Measurements from ENCODE around the gene WFIKKN1. TPM values are rescaled to one million over a fixed set of nuclear protein-coding genes. Genes with fewer than 3 reads are reported as not detected.

Gene WFIKKN1
- total RNA-seq, 4 donors from 2014 or later: 2.3 to 13.1 (median 4.2) TPM

DNA sequence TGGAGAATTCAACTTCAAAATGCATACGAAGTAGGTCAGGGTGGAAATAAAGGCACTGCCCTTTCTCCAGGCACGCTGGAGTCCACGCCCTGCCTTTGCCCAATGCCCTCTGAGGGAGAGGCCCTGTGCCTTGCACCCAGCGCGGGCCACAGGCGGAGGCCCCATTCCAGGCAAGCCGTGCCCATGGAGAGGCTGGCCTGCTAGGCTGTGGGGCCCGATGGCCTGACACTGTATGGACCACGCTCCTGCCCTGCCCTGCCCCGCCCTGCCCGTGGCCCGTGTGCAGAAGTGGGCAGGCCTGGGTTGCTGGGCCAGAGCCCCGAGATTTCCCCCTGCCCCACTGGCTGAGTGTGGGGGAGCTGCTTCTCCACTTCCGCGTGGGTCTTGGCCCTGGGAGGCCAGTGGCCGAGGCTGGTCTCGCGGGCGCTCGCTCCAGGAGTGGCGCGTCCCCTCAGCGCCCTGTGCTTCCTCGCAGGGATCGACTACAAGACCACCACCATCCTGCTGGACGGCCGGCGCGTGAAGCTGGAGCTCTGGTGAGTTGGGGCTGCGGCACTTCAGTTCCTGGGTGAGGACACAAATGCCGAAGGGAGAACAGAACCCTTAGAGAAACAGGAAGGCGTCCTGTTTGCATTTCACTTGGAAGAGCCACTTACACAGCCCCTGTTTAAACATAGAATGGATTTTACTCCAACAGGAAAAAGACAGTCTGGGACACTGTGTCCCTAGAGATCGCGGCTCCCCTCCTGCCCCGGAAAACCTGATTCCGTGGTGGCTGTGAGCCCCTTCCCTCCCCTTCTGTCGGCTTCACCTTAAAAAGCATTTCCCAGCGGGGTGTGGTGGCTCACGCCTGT is 13.8 kb upstream of the WFIKKN1 start:
- Histone ChIP-seq H3K36me3 (no peaks in the 10 kb centered on the region), H3K4me3 (no peak overlapping the region), H3K9me3 (no peaks in the 10 kb centered on the region), H3K27ac (peak overlapping the region in 3 of 4 donors; percentile 52 to 55 (median 53)), H3K4me1 (peaks cover 0 to 20% (median 3%) of the 10 kb centered on the region in 4 donors), H3K27me3 (no peaks in the 10 kb centered on the region)
- DNase-seq: peak; percentile 62
- in situ Hi-C loops (cut with MboI; ENCODE audit: low pct_ligation_motif_present in 1 of 4, low pct_unique_long_range_greater_than_20kb in 1 of 4, low sequenced_read_pairs in 3 of 4) (loop anchor here in 1 of 4 donors (25.0 kb wide), 1 partner anchor 105 kb away; no protein-coding TSS in a partner anchor), intact Hi-C loops (cut with DNase I; ENCODE audit: low total_unique reads) (no loop called here)
- 88% methylated on average over 39 of the region's 39 CpGs; no CpG with 5 or more reads in 1 of the 2 donors for WGBS, 2 donors (ENCODE audit: low coverage in 1 of 2)
- TF ChIP-seq POLR2AphosphoS5 (IDR thresholded peaks at IDR 0.05) (peak in 2 of 3 donors; percentile 42 to 45), CTCF (IDR thresholded peaks at IDR 0.05) (no peak)

- TF ChIP-seq EP300 (IDR thresholded peaks at IDR 0.05; ENCODE audit: low read depth): no peak
- Histone ChIP-seq H3K27ac (no peak overlapping the region), H3K36me3 (no peaks in the 10 kb centered on the region), H3K27me3 (no peaks in the 10 kb centered on the region), H3K4me1 (peaks cover 0 to 21% (median 3%) of the 10 kb centered on the region in 4 donors), H3K9me3 (no peaks in the 10 kb centered on the region), H3K4me3 (no peak overlapping the region)
- intact Hi-C loops (cut with DNase I; ENCODE audit: low total_unique reads): no loop called here
- in situ Hi-C loops (cut with MboI; ENCODE audit: low pct_ligation_motif_present in 1 of 4, low pct_unique_long_range_greater_than_20kb in 1 of 4, low sequenced_read_pairs in 3 of 4): loop anchor here in 1 of 4 donors (25.0 kb wide), 1 partner anchor 106 kb away; no protein-coding TSS in a partner anchor
- no peak for DNase-seq
- WGBS, 2 donors (ENCODE audit: low coverage in 1 of 2): 90 to 91% methylated on average over 2 to 16 of the region's 16 CpGs
Observed at GRCh38 chr16:617855-618254, 12.9 kb upstream of the WFIKKN1 start.

- Histone ChIP-seq H3K27me3 (no peaks in the 10 kb centered on the region), H3K27ac (no peak overlapping the region), H3K4me3 (no peak overlapping the region), H3K9me3 (no peaks in the 10 kb centered on the region), H3K36me3 (no peaks in the 10 kb centered on the region), H3K4me1 (peaks cover 0 to 21% (median 3%) of the 10 kb centered on the region in 4 donors)
- in situ Hi-C loops (cut with MboI; ENCODE audit: low pct_ligation_motif_present in 1 of 4, low pct_unique_long_range_greater_than_20kb in 1 of 4, low sequenced_read_pairs in 3 of 4): loop anchor here in 1 of 4 donors (25.0 kb wide), 1 partner anchor 107 kb away; no protein-coding TSS in a partner anchor
- no peak for DNase-seq
- WGBS, 2 donors (ENCODE audit: low coverage in 1 of 2): 90 to 97% methylated on average over 4 to 20 of the region's 20 CpGs
- no peak for TF ChIP-seq POLR2A (IDR thresholded peaks at IDR 0.05)
- no peak for TF ChIP-seq POLR2AphosphoS5 (IDR thresholded peaks at IDR 0.05)
- TF ChIP-seq EP300 (IDR thresholded peaks at IDR 0.05; ENCODE audit: low read depth): no peak
- no peak for TF ChIP-seq CTCF (IDR thresholded peaks at IDR 0.05)
- intact Hi-C loops (cut with DNase I; ENCODE audit: low total_unique reads): no loop called here
Observed at GRCh38 chr16:619476-620100, 11.2 kb upstream of the WFIKKN1 start.

GRCh38 chr16:620700-621525 is 9.9 kb upstream of the WFIKKN1 start:
- Histone ChIP-seq H3K36me3 (no peaks in the 10 kb centered on the region), H3K27ac (no peak overlapping the region), H3K27me3 (no peaks in the 10 kb centered on the region), H3K4me3 (no peak overlapping the region), H3K9me3 (no peaks in the 10 kb centered on the region), H3K4me1 (peaks cover 0 to 15% (median 3%) of the 10 kb centered on the region in 4 donors)
- DNase-seq: no peak
- intact Hi-C loops (cut with DNase I; ENCODE audit: low total_unique reads) (no loop called here), in situ Hi-C loops (cut with MboI; ENCODE audit: low pct_ligation_motif_present in 1 of 4, low pct_unique_long_range_greater_than_20kb in 1 of 4, low sequenced_read_pairs in 3 of 4) (loop anchor here in 1 of 4 donors (25.0 kb wide), 1 partner anchor 109 kb away; no protein-coding TSS in a partner anchor)
- 57 to 91% methylated on average over 1 to 23 of the region's 41 CpGs for WGBS, 2 donors (ENCODE audit: low coverage in 1 of 2)
- no peak for TF ChIP-seq POLR2AphosphoS5 (IDR thresholded peaks at IDR 0.05)
- TF ChIP-seq POLR2A (IDR thresholded peaks at IDR 0.05): no peak
- no peak for TF ChIP-seq EP300 (IDR thresholded peaks at IDR 0.05; ENCODE audit: low read depth)
- no peak for TF ChIP-seq CTCF (IDR thresholded peaks at IDR 0.05)
